ENCODE measurements around the gene LPP. TPM values are rescaled to one million over a fixed set of nuclear protein-coding genes. Genes with fewer than 3 reads are reported as not detected.
A peak's percentile ranks its signal among the peaks of the same experiment; 100 is the strongest.

The LPP gene
- total and polyA plus RNA-seq, 2 of the 13 experiments (the other 11 are each of a cell fraction or from before 2014, with no cell fraction given) = 19.2 to 29.9 TPM

- Histone ChIP-seq H3K9ac (ENCODE audit: insufficient read depth, low read depth, low read length) (no peak overlapping the region; the same call in 1 of the 2 replicates), H3K27ac (ENCODE audit: extremely low read length, insufficient read depth, low read length) (peak overlapping the region; percentile 78), H3K4me2 (ENCODE audit: low read depth, low read length) (peak overlapping the region; percentile 19), H3K36me3 (replicated peaks in 1 of 2; ENCODE audit: control insufficient read depth in 1 of 2, insufficient read depth in 2 of 2, low read length in 2 of 2) (no peaks in the 10 kb centered on the region; a peak in 2 of 5 replicates), H3K27me3 (ENCODE audit: control insufficient read depth in 1 of 2, insufficient read depth in 2 of 2, low read length in 2 of 2) (no peaks in the 10 kb centered on the region), H4K20me1 (ENCODE audit: insufficient read depth, low read length) (no peaks in the 10 kb centered on the region), H3K9me3 (ENCODE audit: low read length) (no peaks in the 10 kb centered on the region), H3K79me2 (ENCODE audit: insufficient read depth, low read length) (no peaks in the 10 kb centered on the region), H3K4me3 (replicated peaks in 1 of 3; ENCODE audit: insufficient read depth in 1 of 3, low read depth in 2 of 3, low read length in 3 of 3) (no peak overlapping the region), H2AFZ (ENCODE audit: low read length) (no peak overlapping the region), H3K4me1 (ENCODE audit: insufficient read depth, low read length) (peaks cover 47% of the 10 kb centered on the region)
- in situ Hi-C loops (cut with HindIII; ENCODE audit: extremely low pct_ligation_motif_present, low pct_unique_long_range_greater_than_20kb) = no loop called here
- ChIA-PET CTCF (ENCODE audit: low intra/inter-chr PET ratio, low total read pairs) (no interaction called here), POLR2A (interaction anchor here (1.3 to 1.7 kb wide), 4 partner anchors 13 to 425 kb away, joined by 3 to 16 read pairs (median 4); no protein-coding TSS in a partner anchor)
- TSS peak; percentile 94 for BruUV-seq (replicated peaks)
- WGBS (ENCODE audit: low lambda C conversion rate) = 26% methylated on average over 3 of the region's 3 CpGs
- DNase-seq (ENCODE audit: low spot score) = no peak
- FAIRE-seq = no peak
- TF ChIP-seq IRF1 (CRISPR knock-in tag; IDR thresholded peaks at IDR 0.05; ENCODE audit: low read depth) (no peak), TMF1 (CRISPR knock-in tag; IDR thresholded peaks at IDR 0.05; ENCODE audit: low read depth) (0 out of 2 replicates have a peak, but pooled peaks have one; percentile 30), LCORL (IDR thresholded peaks at IDR 0.05) (no peak), LCORL (CRISPR knock-in tag; IDR thresholded peaks at IDR 0.05) (no peak), FOXM1 (CRISPR knock-in tag; IDR thresholded peaks at IDR 0.05) (no peak), ZNF264 (CRISPR knock-in tag; IDR thresholded peaks at IDR 0.05) (0 out of 2 replicates have a peak, but pooled peaks have one; percentile 4), ATF1 (CRISPR knock-in tag; IDR thresholded peaks at IDR 0.05) (peak; percentile 7; the same call in 1 of the 2 replicates), ZNF235 (CRISPR knock-in tag; IDR thresholded peaks at IDR 0.05; ENCODE audit: borderline replicate concordance) (no peak), ZNF142 (CRISPR knock-in tag; IDR thresholded peaks at IDR 0.05) (0 out of 2 replicates have a peak, but pooled peaks have one; percentile 7), SALL1 (CRISPR knock-in tag; IDR thresholded peaks at IDR 0.05) (no peak), SP5 (CRISPR knock-in tag; IDR thresholded peaks at IDR 0.05; ENCODE audit: borderline replicate concordance, low read depth) (no peak), MXI1 (IDR thresholded peaks at IDR 0.05; ENCODE audit: borderline replicate concordance, low read depth, low read length) (no peak), CHD4 (IDR thresholded peaks at IDR 0.05; ENCODE audit: borderline replicate concordance, low read length) (0 out of 2 replicates have a peak, but pooled peaks have one; percentile 15), ZNF567 (CRISPR knock-in tag; IDR thresholded peaks at IDR 0.05; ENCODE audit: borderline replicate concordance) (no peak), TEAD3 (CRISPR knock-in tag; optimal IDR thresholded peaks at IDR 0.05; ENCODE audit: borderline replicate concordance) (no peak), ARID2 (CRISPR knock-in tag; IDR thresholded peaks at IDR 0.05; ENCODE audit: borderline replicate concordance) (0 out of 2 replicates have a peak, but pooled peaks have one; percentile 20)
- intact Hi-C loops (cut with micrococcal nuclease; ENCODE audit: unreplicated experiment) = loop anchor here (1.0 to 10.0 kb wide), 4 partner anchors 8 to 119 kb away; no protein-coding TSS in a partner anchor
- peak; percentile 57 for ATAC-seq
These were observed 566.3 kb downstream of the LPP start for GRCh38 chr3:188720215-188720614.
